ENCODE data around the gene RPH3AL.
"Not testable (repeated sequence)": the region's sequence is repeated elsewhere in the genome, so short reads cannot be mapped to it uniquely, and the experiment has no call there.

Gene RPH3AL

DNA sequence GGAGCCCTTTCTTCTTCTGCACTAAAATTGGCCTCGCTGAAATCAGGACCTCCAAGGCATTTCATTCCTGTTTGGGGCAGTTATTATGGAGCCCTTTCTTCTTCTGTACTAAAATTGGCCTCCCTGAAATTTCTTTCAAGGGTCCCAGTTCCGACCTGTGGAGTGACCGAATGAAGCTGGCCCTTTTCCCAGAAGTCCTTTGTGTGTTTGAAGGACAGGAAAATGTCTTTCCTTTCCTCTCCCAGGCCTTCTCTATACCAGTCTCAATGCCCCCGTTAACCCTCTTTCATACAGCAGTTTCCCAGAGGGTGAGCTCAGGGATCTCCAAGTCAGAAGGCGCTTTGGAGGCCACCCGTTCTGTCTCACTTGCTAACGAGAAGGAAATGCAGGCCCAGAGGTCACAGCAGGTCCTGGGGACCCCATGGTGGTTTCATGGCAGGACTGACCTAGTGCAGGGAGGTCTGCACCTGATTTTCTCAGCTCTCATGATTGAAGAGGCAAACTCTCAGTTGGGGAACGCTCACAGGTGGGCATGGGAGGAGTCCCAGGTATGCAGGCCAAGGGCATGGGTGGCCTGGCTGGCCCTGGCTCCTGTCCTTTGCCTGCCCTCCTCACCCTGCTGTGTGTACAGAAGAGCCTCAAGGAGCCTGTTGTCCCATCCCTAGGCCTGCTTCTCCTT lies 134.0 kb downstream of the RPH3AL start:
- Histone ChIP-seq H3K79me1 (ENCODE audit: low read length) (no peaks in the 10 kb centered on the region), H3K56ac (ENCODE audit: low read length) (no peak overlapping the region), H3K4me1 (ENCODE audit: control insufficient read depth, low read depth, low read length) (no peaks in the 10 kb centered on the region), H4K8ac (ENCODE audit: low read depth, low read length) (no peak overlapping the region), H2AK5ac (ENCODE audit: low read length) (no peak overlapping the region), H3K9ac (ENCODE audit: low read length) (no peak overlapping the region), H3K27ac (ENCODE audit: low read depth, low read length) (no peak overlapping the region), H3K23ac (ENCODE audit: low read length) (no peak overlapping the region), H3K4me2 (ENCODE audit: low read length) (no peak overlapping the region), H3K4me3 (ENCODE audit: low read length) (no peak overlapping the region), H2BK15ac (replicated peaks; ENCODE audit: low read depth) (no peak overlapping the region), H3K4ac (ENCODE audit: low read depth, low read length) (no peak overlapping the region), H3K36me3 (ENCODE audit: control insufficient read depth, insufficient read depth, low read length) (no peaks in the 10 kb centered on the region), H2BK5ac (ENCODE audit: low read length) (no peak overlapping the region), H3K18ac (ENCODE audit: low read length) (no peak overlapping the region), H3K79me2 (ENCODE audit: control insufficient read depth, insufficient read depth, low read length) (no peaks in the 10 kb centered on the region), H2BK120ac (ENCODE audit: low read depth, low read length) (no peak overlapping the region), H3K27me3 (ENCODE audit: insufficient read depth, low read length, poor library complexity) (no peaks in the 10 kb centered on the region), H4K5ac (ENCODE audit: low read length) (no peak overlapping the region)
- no peak for DNase-seq
- no CpG with 5 or more reads among the region's 8 CpGs for WGBS (ENCODE audit: extremely low coverage, insufficient coverage, low lambda C conversion rate)

DNA sequence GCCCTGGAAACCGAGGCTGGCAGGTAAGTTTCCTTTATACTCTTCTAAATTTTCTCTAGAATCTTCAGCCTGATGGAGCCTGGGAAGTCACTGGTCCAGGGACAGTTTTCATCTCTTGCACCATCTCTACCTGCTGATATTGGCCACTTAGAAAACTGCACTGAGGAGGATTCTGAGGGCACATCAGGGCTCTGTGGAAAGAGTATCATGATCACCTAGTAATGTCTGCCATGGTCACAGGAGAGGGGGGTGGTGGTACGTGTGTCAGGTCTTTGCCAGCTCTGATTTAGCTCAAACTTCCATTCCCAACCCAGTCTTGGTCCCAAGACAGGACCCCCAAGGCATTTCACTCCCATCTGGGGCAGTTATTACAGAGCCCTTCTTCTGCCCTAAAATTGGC lies 136.0 kb downstream of the RPH3AL start:
- peak overlapping the region; percentile 66 for H4K8ac ChIP-seq (ENCODE audit: low read depth, low read length)
- no peak for DNase-seq
- no peak overlapping the region for H2BK15ac ChIP-seq (replicated peaks; ENCODE audit: low read depth)
- H3K27ac ChIP-seq (ENCODE audit: low read depth, low read length): no peak overlapping the region
- WGBS (ENCODE audit: extremely low coverage, insufficient coverage, low lambda C conversion rate): no CpG with 5 or more reads among the region's 2 CpGs
- peak overlapping the region; percentile 94 for H3K4ac ChIP-seq (ENCODE audit: low read depth, low read length)
- no peaks in the 10 kb centered on the region for H3K27me3 ChIP-seq (ENCODE audit: insufficient read depth, low read length, poor library complexity)
- no peak overlapping the region for H3K4me3 ChIP-seq (ENCODE audit: low read length)
- H2BK120ac ChIP-seq (ENCODE audit: low read depth, low read length): no peak overlapping the region
- no peak overlapping the region for H3K18ac ChIP-seq (ENCODE audit: low read length)
- no peak overlapping the region for H3K9ac ChIP-seq (ENCODE audit: low read length)
- no peak overlapping the region for H2AK5ac ChIP-seq (ENCODE audit: low read length)
- no peaks in the 10 kb centered on the region for H3K79me2 ChIP-seq (ENCODE audit: control insufficient read depth, insufficient read depth, low read length)
- H3K23ac ChIP-seq (ENCODE audit: low read length): no peak overlapping the region
- H3K36me3 ChIP-seq (ENCODE audit: control insufficient read depth, insufficient read depth, low read length): no peaks in the 10 kb centered on the region
- H3K56ac ChIP-seq (ENCODE audit: low read length): no peak overlapping the region
- no peaks in the 10 kb centered on the region for H3K79me1 ChIP-seq (ENCODE audit: low read length)
- no peak overlapping the region for H2BK5ac ChIP-seq (ENCODE audit: low read length)
- H4K5ac ChIP-seq (ENCODE audit: low read length): peak overlapping the region; percentile 98
- no peaks in the 10 kb centered on the region for H3K4me1 ChIP-seq (ENCODE audit: control insufficient read depth, low read depth, low read length)
- H3K4me2 ChIP-seq (ENCODE audit: low read length): no peak overlapping the region

DNA sequence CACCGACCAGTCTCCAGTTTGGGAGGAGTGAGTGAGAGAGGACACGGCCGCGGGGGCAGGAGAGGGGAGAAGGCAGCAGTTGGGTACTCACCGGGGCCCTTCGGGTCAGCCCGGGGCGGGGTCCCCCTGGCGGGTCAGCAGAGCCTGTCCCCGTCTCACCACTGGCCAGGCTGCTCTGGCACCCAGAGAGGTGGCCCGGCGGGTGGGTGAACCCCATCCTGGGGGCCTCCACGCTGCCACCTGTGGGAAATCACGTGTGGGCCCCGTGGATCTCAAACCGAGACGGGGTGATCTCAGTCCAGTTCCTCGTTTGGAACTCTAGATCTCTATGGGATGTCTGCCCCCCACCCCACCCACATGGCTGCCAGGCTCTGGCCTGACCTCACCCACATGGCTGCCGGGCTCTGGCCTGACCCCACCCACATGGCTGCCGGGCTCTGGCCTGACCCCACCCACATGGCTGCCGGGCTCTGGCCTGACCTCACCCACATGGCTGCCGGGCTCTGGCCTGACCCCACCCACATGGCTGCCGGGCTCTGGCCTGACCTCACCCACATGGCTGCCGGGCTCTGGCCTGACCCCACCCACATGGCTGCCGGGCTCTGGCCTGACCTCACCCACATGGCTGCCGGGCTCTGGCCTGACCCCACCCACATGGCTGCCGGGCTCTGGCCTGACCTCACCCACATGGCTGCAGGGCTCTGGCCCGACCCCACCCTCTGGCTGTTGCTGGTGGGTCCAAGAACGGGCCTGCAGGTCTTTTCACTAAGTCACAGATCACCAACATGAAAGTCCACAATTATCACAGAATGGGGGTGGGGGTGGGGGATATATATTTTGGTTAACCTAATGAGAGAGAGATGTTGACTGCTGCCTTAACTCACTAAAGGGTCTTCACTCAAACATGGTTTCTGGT lies 136.8 kb downstream of the RPH3AL start:
- not testable (repeated sequence) for H3K27me3 ChIP-seq (ENCODE audit: insufficient read depth, low read length, poor library complexity); H2BK120ac ChIP-seq (ENCODE audit: low read depth, low read length); H3K79me1 ChIP-seq (ENCODE audit: low read length); H2AK5ac ChIP-seq (ENCODE audit: low read length); H3K36me3 ChIP-seq (ENCODE audit: control insufficient read depth, insufficient read depth, low read length); H3K23ac ChIP-seq (ENCODE audit: low read length); H2BK5ac ChIP-seq (ENCODE audit: low read length); H3K4me1 ChIP-seq (ENCODE audit: control insufficient read depth, low read depth, low read length); H3K27ac ChIP-seq (ENCODE audit: low read depth, low read length); H3K79me2 ChIP-seq (ENCODE audit: control insufficient read depth, insufficient read depth, low read length); H2BK15ac ChIP-seq (replicated peaks; ENCODE audit: low read depth)
- Histone ChIP-seq H3K4me3 (ENCODE audit: low read length) (peak overlapping the region; percentile 54), H3K4ac (ENCODE audit: low read depth, low read length) (peak overlapping the region; percentile 94), H3K18ac (ENCODE audit: low read length) (peak overlapping the region; percentile 63), H3K56ac (ENCODE audit: low read length) (peak overlapping the region; percentile 87), H3K4me2 (ENCODE audit: low read length) (peak overlapping the region; percentile 9), H3K9ac (ENCODE audit: low read length) (peak overlapping the region; percentile 83), H4K8ac (ENCODE audit: low read depth, low read length) (peak overlapping the region; percentile 66), H4K5ac (ENCODE audit: low read length) (peak overlapping the region; percentile 98)
- peak; percentile 70 for DNase-seq
- no CpG with 5 or more reads among the region's 29 CpGs for WGBS (ENCODE audit: extremely low coverage, insufficient coverage, low lambda C conversion rate)

DNA sequence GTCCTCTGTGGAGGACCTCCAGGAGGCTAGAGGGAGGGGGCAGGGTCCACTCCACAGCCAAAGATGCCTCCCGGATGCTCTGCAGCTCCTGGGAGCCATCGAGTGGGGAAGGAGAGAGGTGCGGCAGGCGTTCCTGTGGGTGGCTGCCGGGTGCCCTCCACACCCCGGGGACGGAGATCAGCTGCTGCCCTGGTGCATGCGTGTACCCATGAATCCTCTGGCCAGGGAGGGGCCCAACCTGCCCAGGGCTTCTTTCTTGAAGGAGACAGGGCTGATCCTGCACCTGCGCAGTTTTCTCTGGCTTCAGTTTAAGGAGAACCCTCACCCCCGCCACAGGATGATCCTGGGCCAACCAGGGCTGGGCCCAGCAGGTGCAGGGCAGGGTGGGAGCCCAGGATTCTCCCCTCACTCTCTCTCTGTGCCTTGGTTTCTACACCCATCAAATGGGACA lies 137.7 kb downstream of the RPH3AL start:
- Histone ChIP-seq H3K9ac (ENCODE audit: low read length) (peak overlapping the region; percentile 83), H3K79me2 (ENCODE audit: control insufficient read depth, insufficient read depth, low read length) (no peaks in the 10 kb centered on the region), H3K4me3 (ENCODE audit: low read length) (peak overlapping the region; percentile 54), H3K27me3 (ENCODE audit: insufficient read depth, low read length, poor library complexity) (no peaks in the 10 kb centered on the region), H3K36me3 (ENCODE audit: control insufficient read depth, insufficient read depth, low read length) (no peaks in the 10 kb centered on the region), H4K5ac (ENCODE audit: low read length) (no peak overlapping the region), H3K18ac (ENCODE audit: low read length) (no peak overlapping the region), H2BK120ac (ENCODE audit: low read depth, low read length) (no peak overlapping the region), H3K23ac (ENCODE audit: low read length) (no peak overlapping the region), H3K4me1 (ENCODE audit: control insufficient read depth, low read depth, low read length) (no peaks in the 10 kb centered on the region), H3K4me2 (ENCODE audit: low read length) (peak overlapping the region; percentile 9), H3K79me1 (ENCODE audit: low read length) (no peaks in the 10 kb centered on the region), H3K27ac (ENCODE audit: low read depth, low read length) (no peak overlapping the region), H2AK5ac (ENCODE audit: low read length) (peak overlapping the region; percentile 62), H4K8ac (ENCODE audit: low read depth, low read length) (no peak overlapping the region), H2BK15ac (replicated peaks; ENCODE audit: low read depth) (no peak overlapping the region), H2BK5ac (ENCODE audit: low read length) (no peak overlapping the region), H3K56ac (ENCODE audit: low read length) (peak overlapping the region; percentile 87), H3K4ac (ENCODE audit: low read depth, low read length) (no peak overlapping the region)
- WGBS (ENCODE audit: extremely low coverage, insufficient coverage, low lambda C conversion rate): no CpG with 5 or more reads among the region's 10 CpGs
- no peak for DNase-seq

DNA sequence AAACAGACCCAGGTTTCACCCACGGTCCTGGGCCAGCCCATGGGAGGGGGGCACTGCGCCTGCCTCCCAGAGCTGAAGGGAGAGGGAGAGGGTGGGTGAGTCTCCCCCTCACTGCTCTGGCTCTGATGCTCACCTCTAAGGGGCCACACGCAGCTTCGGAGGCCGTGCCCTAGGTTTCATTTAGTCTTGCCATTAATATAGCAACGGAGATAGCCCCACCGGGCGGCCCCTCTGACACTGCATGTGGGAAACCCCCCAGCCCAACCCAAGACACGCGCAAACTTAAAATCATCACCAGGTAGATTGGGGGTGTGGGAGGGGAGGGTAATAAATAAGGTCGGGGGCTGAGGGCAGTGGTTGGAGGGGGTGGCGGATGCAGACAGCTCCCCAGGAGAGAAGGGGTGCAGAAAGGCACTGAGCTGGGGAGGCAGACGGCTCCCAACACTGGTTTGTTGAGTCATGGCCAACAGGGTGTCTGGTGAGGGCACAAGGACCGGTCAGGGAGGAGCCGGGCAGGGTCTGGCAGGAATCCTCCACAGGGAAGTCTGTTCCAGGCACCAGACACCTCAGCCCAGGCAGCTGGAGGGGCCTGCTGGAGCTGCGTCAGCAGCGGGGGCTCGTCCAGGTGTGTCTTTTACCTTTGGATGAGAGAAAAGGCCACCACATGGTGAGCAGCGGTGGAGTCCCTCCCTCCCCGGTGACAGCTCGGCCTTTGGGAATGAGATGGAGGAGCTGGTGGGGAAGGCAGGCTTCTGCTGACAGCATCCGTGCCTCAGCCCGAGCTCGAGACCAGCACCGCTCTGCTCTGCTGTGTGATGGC lies 139.1 kb downstream of the RPH3AL start:
- no peak for DNase-seq
- Histone ChIP-seq H4K8ac (ENCODE audit: low read depth, low read length) (no peak overlapping the region), H3K18ac (ENCODE audit: low read length) (no peak overlapping the region), H3K4me2 (ENCODE audit: low read length) (no peak overlapping the region), H3K9ac (ENCODE audit: low read length) (no peak overlapping the region), H3K79me2 (ENCODE audit: control insufficient read depth, insufficient read depth, low read length) (no peaks in the 10 kb centered on the region), H2AK5ac (ENCODE audit: low read length) (no peak overlapping the region), H3K4me3 (ENCODE audit: low read length) (no peak overlapping the region), H3K27me3 (ENCODE audit: insufficient read depth, low read length, poor library complexity) (no peaks in the 10 kb centered on the region), H3K4me1 (ENCODE audit: control insufficient read depth, low read depth, low read length) (no peaks in the 10 kb centered on the region), H3K56ac (ENCODE audit: low read length) (no peak overlapping the region), H3K27ac (ENCODE audit: low read depth, low read length) (no peak overlapping the region), H3K36me3 (ENCODE audit: control insufficient read depth, insufficient read depth, low read length) (no peaks in the 10 kb centered on the region), H3K23ac (ENCODE audit: low read length) (no peak overlapping the region), H3K79me1 (ENCODE audit: low read length) (no peaks in the 10 kb centered on the region), H2BK5ac (ENCODE audit: low read length) (no peak overlapping the region), H3K4ac (ENCODE audit: low read depth, low read length) (no peak overlapping the region), H2BK15ac (replicated peaks; ENCODE audit: low read depth) (no peak overlapping the region), H4K5ac (ENCODE audit: low read length) (no peak overlapping the region), H2BK120ac (ENCODE audit: low read depth, low read length) (no peak overlapping the region)
- WGBS (ENCODE audit: extremely low coverage, insufficient coverage, low lambda C conversion rate): no CpG with 5 or more reads among the region's 25 CpGs
